Common myeloid progenitor, CD34-positive (primary cell): ENCODE results near the gene CDK5RAP2.

Source experiments
- CTCF ChIA-PET: fragments of 350-600 bp; sonication (Branson Sonifier 250); formaldehyde crosslinking; loops from one replicate; lab custom pipeline; 2021; ENCODE audit warnings: antibody characterized with exemption; lab: Charles Lee
- POLR2A ChIA-PET: fragments of 350-600 bp; sonication (Branson Sonifier 250); formaldehyde crosslinking; loops from one replicate; lab custom pipeline; 2021; ENCODE audit warnings: antibody characterized with exemption; lab: Charles Lee
- DNase-seq, 3 donors: peaks; one replicate each; pipeline versions ENCODE4 v3.0.0 to v3.0.0-alpha.2; 2013
- H3K27ac ChIP-seq, 2 experiments: 1 replicate in 1 of 2; 2 replicates in 1 of 2; pipeline ENCODE4 v1.7.0; 2013; ENCODE audit warnings: inconsistent platforms in 2 of 2, low read length in 2 of 2, mild to moderate bottlenecking in 2 of 2, low read depth in 1 of 2, moderate library complexity in 1 of 2; ENCODE audit not compliant: severe bottlenecking in 2 of 2, insufficient read depth in 1 of 2, poor library complexity in 1 of 2
- H3K27me3 ChIP-seq, 5 experiments: replicated peaks in 2 of 5; 1 replicate in 3 of 5; 2 replicates in 2 of 5; pipeline versions ENCODE4 v1.6.1 to v1.7.0; 2013; ENCODE audit warnings: low read length in 4 of 5, mild to moderate bottlenecking in 2 of 5, moderate library complexity in 2 of 5, inconsistent platforms in 1 of 5; ENCODE audit not compliant: insufficient read depth in 5 of 5, control insufficient read depth in 4 of 5
- H3K36me3 ChIP-seq, 4 experiments: 1 replicate in 2 of 4; 2 replicates in 2 of 4; pipeline versions ENCODE4 v1.6.1 to v1.7.0; 2013; ENCODE audit warnings: low read length in 3 of 4, control low read depth in 1 of 4, mild to moderate bottlenecking in 1 of 4; ENCODE audit not compliant: control insufficient read depth in 4 of 4, insufficient read depth in 4 of 4
- H3K4me1 ChIP-seq, 4 experiments: 1 replicate in 3 of 4; 2 replicates in 1 of 4; pipeline versions ENCODE4 v1.6.1 to v1.7.1; 2013; ENCODE audit warnings: low read length in 3 of 4, mild to moderate bottlenecking in 3 of 4, control low read depth in 1 of 4, inconsistent platforms in 1 of 4, moderate library complexity in 1 of 4; ENCODE audit not compliant: control insufficient read depth in 4 of 4, insufficient read depth in 4 of 4; ENCODE audit errors: control extremely low read depth in 1 of 4
- H3K4me3 ChIP-seq, 7 experiments: 1 replicate in 4 of 7; 2 replicates in 3 of 7; pipeline versions ENCODE4 v1.5.1 to v1.7.0; 2013; ENCODE audit warnings: mild to moderate bottlenecking in 7 of 7, low read length in 6 of 7, moderate library complexity in 6 of 7, inconsistent platforms in 2 of 7, low read depth in 2 of 7, control low read depth in 1 of 7; ENCODE audit not compliant: insufficient read depth in 4 of 7, control insufficient read depth in 1 of 7; ENCODE audit errors: extremely low read depth in 1 of 7
- H3K9me3 ChIP-seq, 5 experiments: 1 replicate in 4 of 5; 2 replicates in 1 of 5; pipeline versions ENCODE4 v1.6.1 to v1.7.1; 2013; ENCODE audit warnings: low read length in 4 of 5, mild to moderate bottlenecking in 2 of 5, inconsistent platforms in 1 of 5, low read depth in 1 of 5, moderate library complexity in 1 of 5; ENCODE audit not compliant: control insufficient read depth in 4 of 5, insufficient read depth in 2 of 5; ENCODE audit errors: control extremely low read depth in 1 of 5
- WGBS: methylation state at CpG from one replicate; pipeline ENCODE4 v1.1.5; 2013; ENCODE audit not compliant: insufficient coverage; 5-methylcytosine and 5-hydroxymethylcytosine counted together

Gene CDK5RAP2

DNA sequence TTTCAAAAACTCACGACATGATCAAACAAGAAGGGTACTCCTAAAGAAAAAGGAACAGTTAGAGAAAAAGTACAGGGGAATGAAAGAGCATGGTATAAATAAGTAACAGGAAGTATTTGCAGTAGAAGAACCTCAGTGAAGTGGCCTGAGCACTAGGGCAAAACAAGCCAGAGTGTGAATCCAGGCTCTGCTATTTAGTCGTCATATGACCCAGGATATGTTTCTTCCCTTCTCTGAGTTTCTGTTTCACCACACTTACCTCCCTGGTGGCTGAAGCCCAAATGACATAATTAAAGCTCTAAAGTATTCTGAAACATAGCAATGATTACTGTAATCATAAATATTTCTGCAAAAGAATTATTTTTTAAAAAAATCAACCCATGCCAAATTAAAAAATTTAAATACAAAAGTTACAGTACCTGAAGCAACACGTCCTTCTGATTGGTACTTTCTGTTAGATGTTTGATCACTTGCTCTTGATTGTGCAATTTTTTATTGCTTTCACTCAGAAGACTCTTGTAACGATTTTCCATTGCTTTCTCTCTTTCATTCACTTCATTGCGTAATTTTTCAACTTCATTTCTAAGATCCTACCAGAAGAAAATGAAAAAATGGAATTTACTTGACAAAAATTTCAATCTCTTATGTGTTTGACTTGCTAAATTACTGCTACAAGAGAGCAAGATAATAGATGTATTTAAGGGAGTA is 88.9 kb downstream of the CDK5RAP2 start:
- H3K27me3 ChIP-seq: no peaks in the 10 kb centered on the region
- no peaks in the 10 kb centered on the region for H3K9me3 ChIP-seq
- CTCF ChIA-PET: interaction anchor here (1.0 to 1.3 kb wide), 2 partner anchors 9 to 13 kb away, joined by 3 read pairs; no protein-coding TSS in a partner anchor
- POLR2A ChIA-PET: no interaction called here
- H3K4me3 ChIP-seq: no peak overlapping the region
- 97% methylated on average over 3 of the region's 5 CpGs for WGBS
- DNase-seq: peak in 2 of 3 donors; percentile 5 to 20
- no peak overlapping the region for H3K27ac ChIP-seq
- H3K4me1 ChIP-seq: no peaks in the 10 kb centered on the region
- H3K36me3 ChIP-seq: peaks cover 22 to 37% (median 28%) of the 10 kb centered on the region in 4 experiments

DNA sequence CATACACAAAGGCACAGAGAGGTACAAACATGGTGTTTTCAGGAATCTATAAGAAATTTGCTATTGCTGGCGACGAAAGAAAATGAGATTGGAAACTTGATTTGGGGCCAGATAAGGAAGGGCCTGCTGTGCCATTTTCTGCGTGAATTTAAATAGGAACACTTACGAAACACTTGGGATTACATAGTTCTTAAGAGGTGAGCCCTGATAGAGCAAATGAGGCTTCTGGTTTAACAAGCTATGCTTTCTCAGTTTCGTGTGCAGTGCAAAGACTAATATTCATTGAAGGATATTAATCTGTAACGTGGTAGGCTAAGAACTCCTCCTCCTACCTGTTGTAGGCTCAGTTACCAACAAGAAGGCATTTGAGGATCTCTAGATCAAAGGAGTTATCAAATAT is 93.1 kb downstream of the CDK5RAP2 start:
- 74% methylated on average over 5 of the region's 6 CpGs for WGBS
- ChIA-PET CTCF (no interaction called here), POLR2A (no interaction called here)
- DNase-seq: no peak
- Histone ChIP-seq H3K27me3 (no peaks in the 10 kb centered on the region), H3K4me3 (no peak overlapping the region), H3K27ac (no peak overlapping the region), H3K4me1 (no peaks in the 10 kb centered on the region), H3K9me3 (no peaks in the 10 kb centered on the region), H3K36me3 (peaks cover 28 to 65% (median 45%) of the 10 kb centered on the region in 4 experiments)

DNA sequence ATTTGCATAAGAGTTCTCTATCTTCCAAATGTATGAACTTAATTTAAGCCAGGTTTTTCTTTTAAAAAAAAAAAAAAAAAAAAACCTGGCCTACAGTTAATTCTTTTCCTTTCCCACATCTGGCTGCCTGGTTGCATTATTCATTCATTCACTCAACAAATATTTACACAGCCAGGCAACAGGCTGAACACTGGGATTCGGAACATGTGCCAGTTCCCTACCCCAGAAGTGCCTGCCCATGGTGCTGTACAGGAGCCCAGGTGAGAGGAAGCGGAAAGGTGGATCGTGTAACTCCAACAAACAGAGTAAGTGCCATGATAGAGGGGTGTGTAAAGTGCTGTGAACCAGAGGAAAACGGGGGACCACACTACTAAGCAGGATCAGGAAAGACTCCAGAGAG is 93.6 kb downstream of the CDK5RAP2 start:
- POLR2A ChIA-PET: no interaction called here
- Histone ChIP-seq H3K9me3 (no peaks in the 10 kb centered on the region), H3K4me1 (no peaks in the 10 kb centered on the region), H3K36me3 (peaks cover 28 to 69% (median 45%) of the 10 kb centered on the region in 4 experiments), H3K27me3 (no peaks in the 10 kb centered on the region), H3K27ac (no peak overlapping the region), H3K4me3 (no peak overlapping the region)
- no peak for DNase-seq
- 100% methylated on average over 3 of the region's 4 CpGs for WGBS
- CTCF ChIA-PET: no interaction called here

DNA sequence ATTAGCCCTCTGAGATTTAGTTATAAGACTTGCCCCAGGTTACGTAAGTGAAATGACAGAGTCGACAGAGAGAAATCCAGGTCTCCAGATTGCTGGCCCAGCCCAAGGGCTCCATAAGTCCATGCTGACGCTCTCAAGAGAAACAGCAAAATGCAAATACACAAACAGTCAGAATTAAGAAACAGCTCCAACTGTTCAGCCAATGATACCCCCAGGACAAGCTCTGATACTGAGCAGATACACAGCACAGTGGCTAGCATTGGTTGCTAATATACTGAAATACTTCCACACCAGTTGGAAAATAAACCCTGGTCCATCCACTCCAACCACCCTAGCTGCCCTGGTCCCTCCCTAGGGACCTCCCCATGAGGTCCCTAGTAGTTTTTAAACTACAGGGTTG is 94.2 kb downstream of the CDK5RAP2 start:
- 100% methylated on average over 3 of the region's 3 CpGs for WGBS
- Histone ChIP-seq H3K36me3 (peaks cover 30 to 72% (median 46%) of the 10 kb centered on the region in 4 experiments), H3K27me3 (no peaks in the 10 kb centered on the region), H3K27ac (no peak overlapping the region), H3K4me1 (no peaks in the 10 kb centered on the region), H3K4me3 (no peak overlapping the region), H3K9me3 (no peaks in the 10 kb centered on the region)
- DNase-seq: no peak
- POLR2A ChIA-PET: no interaction called here
- CTCF ChIA-PET: no interaction called here

DNA sequence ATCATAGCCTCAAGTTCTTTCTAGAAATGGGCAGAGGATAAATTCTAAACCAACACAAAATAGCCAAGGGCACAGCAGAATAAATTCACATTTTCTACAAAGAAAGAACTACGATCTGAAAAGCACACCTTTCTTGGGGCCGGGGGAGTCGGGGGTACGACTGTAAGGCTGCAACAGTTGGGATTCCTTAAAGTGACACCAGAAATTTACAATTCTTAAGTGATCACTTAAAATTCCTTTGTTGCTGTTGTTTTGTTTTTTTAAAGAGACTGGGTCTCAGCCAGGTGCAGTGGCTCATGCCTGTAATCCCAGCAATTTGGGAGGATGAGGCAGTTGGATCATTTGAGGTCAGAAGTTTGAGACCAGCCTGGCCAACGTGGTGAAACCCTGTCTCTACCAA is 95.8 kb downstream of the CDK5RAP2 start:
- Histone ChIP-seq H3K36me3 (peaks cover 28 to 62% (median 39%) of the 10 kb centered on the region in 4 experiments), H3K27ac (no peak overlapping the region), H3K4me1 (no peaks in the 10 kb centered on the region), H3K4me3 (no peak overlapping the region), H3K27me3 (no peaks in the 10 kb centered on the region), H3K9me3 (no peaks in the 10 kb centered on the region)
- ChIA-PET CTCF (no interaction called here), POLR2A (no interaction called here)
- DNase-seq: no peak
- WGBS: 95% methylated on average over 5 of the region's 5 CpGs

DNA sequence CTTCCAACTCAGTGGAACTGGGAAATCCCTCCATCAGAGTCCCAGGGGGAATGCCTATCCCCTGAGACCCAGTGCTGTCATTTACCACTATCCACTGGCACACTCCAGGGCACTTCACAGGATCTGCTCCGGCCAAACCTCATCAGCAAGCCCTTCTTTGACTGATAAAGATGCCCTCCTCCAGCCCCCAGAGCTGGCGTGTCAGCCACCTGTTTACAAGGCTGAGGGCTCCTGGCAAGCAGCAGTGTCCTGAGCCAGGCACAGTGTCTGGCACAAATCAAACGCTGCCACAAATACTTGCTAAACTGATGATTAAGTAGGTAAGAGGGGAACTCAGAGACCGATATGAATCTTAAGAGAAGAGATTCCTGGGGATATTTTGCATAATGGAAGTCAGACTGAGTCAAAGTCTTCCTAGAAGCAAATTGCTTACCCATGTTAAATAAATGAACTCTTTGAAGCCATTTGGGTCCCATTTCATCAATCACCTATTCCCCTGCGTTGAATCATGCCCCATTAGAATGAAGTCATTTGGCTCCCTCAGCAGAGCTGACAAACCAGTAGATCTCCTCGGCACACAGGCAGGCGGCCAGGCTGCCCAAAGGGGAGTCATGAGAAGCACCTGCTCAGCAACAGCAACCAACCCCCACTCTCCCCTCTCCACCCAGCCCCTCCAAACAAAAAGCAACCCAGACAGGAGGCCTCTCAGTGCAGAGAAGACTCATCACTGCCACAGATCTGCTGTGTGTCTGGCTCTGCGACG is 97.4 kb downstream of the CDK5RAP2 start:
- Histone ChIP-seq H3K4me3 (no peak overlapping the region), H3K27me3 (no peaks in the 10 kb centered on the region), H3K27ac (no peak overlapping the region), H3K36me3 (peaks cover 19 to 53% (median 33%) of the 10 kb centered on the region in 4 experiments), H3K4me1 (no peaks in the 10 kb centered on the region), H3K9me3 (no peaks in the 10 kb centered on the region)
- ChIA-PET CTCF (no interaction called here), POLR2A (no interaction called here)
- DNase-seq: no peak
- WGBS: 92% methylated on average over 4 of the region's 9 CpGs

DNA sequence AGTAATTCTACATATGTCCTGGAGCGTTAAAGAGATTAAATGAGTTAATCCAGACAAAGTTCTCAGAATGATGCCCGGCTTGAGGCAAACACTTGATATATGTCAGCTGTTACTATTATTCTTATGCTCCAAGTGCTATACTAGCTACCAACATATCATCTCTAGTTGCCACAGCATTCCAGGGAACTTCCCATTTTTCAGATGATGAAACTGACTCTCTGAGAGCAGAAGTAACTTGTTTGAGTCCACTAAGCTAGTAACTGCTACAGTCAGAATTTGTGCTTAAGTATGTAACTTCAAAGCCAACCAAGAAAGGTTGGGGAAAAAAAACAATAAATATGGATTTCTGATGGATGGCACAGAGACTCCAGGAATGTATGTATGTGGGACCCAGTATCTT is 98.1 kb downstream of the CDK5RAP2 start:
- Histone ChIP-seq H3K27ac (no peak overlapping the region), H3K4me3 (no peak overlapping the region), H3K9me3 (no peaks in the 10 kb centered on the region), H3K36me3 (peaks cover 14 to 52% (median 31%) of the 10 kb centered on the region in 4 experiments), H3K27me3 (no peaks in the 10 kb centered on the region), H3K4me1 (no peaks in the 10 kb centered on the region)
- DNase-seq: no peak
- ChIA-PET CTCF (no interaction called here), POLR2A (no interaction called here)
- WGBS: no CpG with 5 or more reads among the region's 2 CpGs
